ENCODE results near the gene SNX2. TPM values are rescaled to one million over a fixed set of nuclear protein-coding genes. Genes with fewer than 3 reads are reported as not detected.

SNX2 gene
- total RNA-seq, 2 donors from 2014 or later = 61.0 to 71.9 TPM

- no peak overlapping the region for H3K27ac ChIP-seq
- no peak overlapping the region for H3K9ac ChIP-seq (ENCODE audit: low read depth in 2 of 2, low read length in 2 of 2)
- no peaks in the 10 kb centered on the region for H3K27me3 ChIP-seq
- H3K4me1 ChIP-seq = no peaks in the 10 kb centered on the region
- intact Hi-C loops (cut with DNase I) = no loop called here
- no peaks in the 10 kb centered on the region for H3K36me3 ChIP-seq
- no peaks in the 10 kb centered on the region for H3K9me3 ChIP-seq
- TF ChIP-seq CTCF (IDR thresholded peaks at IDR 0.05) = no peak
- no peak overlapping the region for H3K4me3 ChIP-seq
- DNase-seq = no peak
Measured at GRCh38 chr5:122816756-122817155, 41.9 kb downstream of the SNX2 start.

GRCh38 chr5:122831984-122832383 lies 57.1 kb downstream of the SNX2 start:
- intact Hi-C loops (cut with DNase I) = no loop called here
- Histone ChIP-seq H3K27ac (no peak overlapping the region), H3K36me3 (peaks cover 8% of the 10 kb centered on the region), H3K4me3 (no peak overlapping the region), H3K4me1 (no peaks in the 10 kb centered on the region), H3K27me3 (no peaks in the 10 kb centered on the region), H3K9me3 (no peaks in the 10 kb centered on the region), H3K9ac (ENCODE audit: low read depth in 2 of 2, low read length in 2 of 2) (no peak overlapping the region)
- no peak for TF ChIP-seq CTCF (IDR thresholded peaks at IDR 0.05)
- no peak for DNase-seq

- no peak for TF ChIP-seq CTCF (IDR thresholded peaks at IDR 0.05)
Measured at GRCh38 chr5:122835681-122836080, 60.8 kb downstream of the SNX2 start.

GRCh38 chr5:122836947-122837346 lies 62.1 kb downstream of the SNX2 start:
- H3K27me3 ChIP-seq = no peaks in the 10 kb centered on the region
- no peak for DNase-seq
- H3K4me1 ChIP-seq = no peaks in the 10 kb centered on the region
- H3K9ac ChIP-seq (ENCODE audit: low read depth in 2 of 2, low read length in 2 of 2) = no peak overlapping the region
- no peak for TF ChIP-seq CTCF (IDR thresholded peaks at IDR 0.05)
- no peaks in the 10 kb centered on the region for H3K9me3 ChIP-seq
- no peak overlapping the region for H3K4me3 ChIP-seq
- intact Hi-C loops (cut with DNase I) = no loop called here
- H3K36me3 ChIP-seq = no peaks in the 10 kb centered on the region
- H3K27ac ChIP-seq = no peak overlapping the region

More at GRCh38 chr5:122835681-122836080, 60.8 kb downstream of the SNX2 start:
- H3K36me3 ChIP-seq = no peaks in the 10 kb centered on the region
- no peak for DNase-seq
- no peaks in the 10 kb centered on the region for H3K4me1 ChIP-seq
- H3K27me3 ChIP-seq = no peaks in the 10 kb centered on the region
- intact Hi-C loops (cut with DNase I) = no loop called here
- H3K9ac ChIP-seq (ENCODE audit: low read depth in 2 of 2, low read length in 2 of 2) = no peak overlapping the region
- no peaks in the 10 kb centered on the region for H3K9me3 ChIP-seq
- H3K4me3 ChIP-seq = no peak overlapping the region
- no peak overlapping the region for H3K27ac ChIP-seq

- Histone ChIP-seq H3K27ac (no peak overlapping the region), H3K27me3 (no peaks in the 10 kb centered on the region), H3K9me3 (no peaks in the 10 kb centered on the region), H3K9ac (ENCODE audit: low read depth in 2 of 2, low read length in 2 of 2) (no peak overlapping the region), H3K4me1 (no peaks in the 10 kb centered on the region), H3K4me3 (no peak overlapping the region), H3K36me3 (no peaks in the 10 kb centered on the region)
- intact Hi-C loops (cut with DNase I) = no loop called here
- no peak for DNase-seq
- TF ChIP-seq CTCF (IDR thresholded peaks at IDR 0.05) = no peak
Measured at GRCh38 chr5:122839731-122840130, 64.9 kb downstream of the SNX2 start.
